HepG2 (cell line): Measurements from ENCODE around the gene TTC4. TPM values are rescaled to one million over a fixed set of nuclear protein-coding genes. Genes with fewer than 3 reads are reported as not detected.

ENCODE experiments used
- ATAC-seq: fragments of 200-7000 bp; cut with Tn5 transposase; 3 replicates; pipeline ENCODE4 v1.9.1; 2020; ENCODE audit warnings: mild to moderate bottlenecking, moderate library complexity
- BruUV-seq: library from RNA; stranded (reverse); fragments of 400-500 nt; replicated peaks from 2 replicates; lab custom pipeline; 2021; lab: Mats Ljungman, UMichigan
- CTCF ChIA-PET: fragments of 300-600 bp; formaldehyde crosslinking; extraction: SDS; loops from one replicate; lab custom pipeline; 2021; ENCODE audit warnings: low total read pairs, inconsistent platforms, low intra/inter-chr PET ratio; lab: Yijun Ruan, JAX
- POLR2A ChIA-PET: fragments of 350-600 bp; sonication (Branson Sonifier 250); formaldehyde crosslinking; loops from one replicate; lab custom pipeline; 2020; ENCODE audit warnings: antibody characterized with exemption, inconsistent platforms; lab: Yijun Ruan, JAX
- DNase-seq: peaks from one replicate; pipeline ENCODE4 v3.0.0-alpha.2; 2015; ENCODE audit warnings: low spot score
- FAIRE-seq: peaks from 3 replicates; lab custom pipeline; 2011; peaks lifted over from hg19 to GRCh38; lab: Jason Lieb, UNC
- H2AFZ ChIP-seq: one replicate; pipeline ENCODE4 v1.6.1; 2011; ENCODE audit warnings: low read length, inconsistent platforms
- H3K27ac ChIP-seq: fragments of 300-600 bp; 3 replicates; pipeline ENCODE4 v1.8.0; 2011; ENCODE audit warnings: mixed run types, mild to moderate bottlenecking, mixed read lengths, low read length, inconsistent platforms; ENCODE audit not compliant: insufficient read depth; ENCODE audit errors: extremely low read length
- H3K27me3 ChIP-seq, 2 experiments: fragments of 200-600 bp in 1 of 2; 2 replicates in 1 of 2; 3 replicates in 1 of 2; pipeline versions ENCODE4 v1.6.0 to v1.8.0; 2011; ENCODE audit warnings: low read length in 2 of 2, mild to moderate bottlenecking in 2 of 2, moderate library complexity in 2 of 2, inconsistent platforms in 1 of 2; ENCODE audit not compliant: insufficient read depth in 2 of 2, control insufficient read depth in 1 of 2
- H3K36me3 ChIP-seq, 2 experiments: fragments of 200-600 bp in 1 of 2; replicated peaks in 1 of 2; 2 replicates in 1 of 2; 3 replicates in 1 of 2; pipeline versions ENCODE4 v1.5.1 to v1.8.0; 2011; ENCODE audit warnings: low read length in 2 of 2, inconsistent platforms in 1 of 2; ENCODE audit not compliant: insufficient read depth in 2 of 2, control insufficient read depth in 1 of 2
- H3K4me1 ChIP-seq: 2 replicates; pipeline ENCODE4 v1.5.1; 2012; ENCODE audit warnings: low read length, inconsistent platforms; ENCODE audit not compliant: insufficient read depth
- H3K4me2 ChIP-seq: 2 replicates; pipeline ENCODE4 v1.6.0; 2011; ENCODE audit warnings: low read depth, low read length, inconsistent platforms
- H3K4me3 ChIP-seq, 3 experiments: fragments of 200-600 bp in 1 of 3; sonication (generic), shearing (Covaris generic) in 1 of 3; replicated peaks in 1 of 3; 2 replicates each; pipeline ENCODE4 v1.5.1; 2011 to 2016; ENCODE audit warnings: low read length in 3 of 3, inconsistent platforms in 2 of 3, low read depth in 2 of 3, mild to moderate bottlenecking in 2 of 3, control low read depth in 1 of 3, mixed read lengths in 1 of 3; ENCODE audit not compliant: insufficient read depth in 1 of 3
- H3K79me2 ChIP-seq: one replicate; pipeline ENCODE4 v1.6.1; 2011; ENCODE audit warnings: low read length, inconsistent platforms; ENCODE audit not compliant: insufficient read depth
- H3K9ac ChIP-seq: 2 replicates; pipeline ENCODE4 v1.6.0; 2011; ENCODE audit warnings: mild to moderate bottlenecking, low read depth, low read length, inconsistent platforms; ENCODE audit not compliant: insufficient read depth
- H3K9me3 ChIP-seq: 2 replicates; pipeline ENCODE4 v1.5.1; 2012; ENCODE audit warnings: mild to moderate bottlenecking, low read length
- H4K20me1 ChIP-seq: 2 replicates; pipeline ENCODE4 v1.6.0; 2011; ENCODE audit warnings: inconsistent platforms, mild to moderate bottlenecking, low read length, moderate library complexity; ENCODE audit not compliant: insufficient read depth
- JUND ChIP-seq: sonication (generic); formaldehyde crosslinking; IDR thresholded peaks from 2 replicates; pipeline ENCODE4 v1.8.0; 2022; ENCODE audit warnings: mild to moderate bottlenecking, missing genetic modification reagents
- MEIS2 ChIP-seq: sonication (generic); formaldehyde crosslinking; IDR thresholded peaks from 2 replicates; pipeline ENCODE4 v1.9.0; 2021; ENCODE audit warnings: mild to moderate bottlenecking, missing genetic modification reagents
- PHF5A ChIP-seq: IDR thresholded peaks from one replicate; pipeline ENCODE4 v1.6.1; 2018; ENCODE audit warnings: low read depth, missing genetic modification reagents; ENCODE audit not compliant: unreplicated experiment
- RAD51 ChIP-seq: fragments of 450-650 bp; IDR thresholded peaks from 2 replicates; pipeline ENCODE4 v1.6.1; 2016; ENCODE audit warnings: borderline replicate concordance
- SUZ12 ChIP-seq: fragments of 150-350 bp; IDR thresholded peaks from 2 replicates; pipeline ENCODE4 v1.6.1; 2014; ENCODE audit warnings: low read depth, low read length
- TCF12 ChIP-seq, 2 experiments: fragments of 450-650 bp in 1 of 2; sonication (generic) in 1 of 2; formaldehyde crosslinking in 1 of 2; IDR thresholded peaks; 2 replicates each; pipeline versions ENCODE4 v1.6.1 to v1.8.0; 2017 to 2022; ENCODE audit warnings: antibody characterized with exemption in 1 of 2, mild to moderate bottlenecking in 1 of 2, missing genetic modification reagents in 1 of 2, moderate library complexity in 1 of 2
- TEAD3 ChIP-seq: optimal IDR thresholded peaks from 2 replicates; pipeline ENCODE3; 2016; ENCODE audit warnings: borderline replicate concordance
- THYN1 ChIP-seq: sonication (generic); formaldehyde crosslinking; IDR thresholded peaks from 2 replicates; pipeline ENCODE4 v1.8.1; 2023; ENCODE audit warnings: low read depth, mild to moderate bottlenecking, moderate library complexity, missing genetic modification reagents, borderline replicate concordance
- ZNF256 ChIP-seq: sonication (generic); formaldehyde crosslinking; conservative IDR thresholded peaks from 2 replicates; pipeline ENCODE4 v1.4.0; 2020; ENCODE audit warnings: missing genetic modification reagents
- ZNF326 ChIP-seq: sonication (generic); formaldehyde crosslinking; IDR thresholded peaks from 2 replicates; pipeline ENCODE4 v1.4.0; 2020; ENCODE audit warnings: missing genetic modification reagents, borderline replicate concordance
- ZNF383 ChIP-seq: sonication (generic); formaldehyde crosslinking; IDR thresholded peaks from 2 replicates; pipeline ENCODE4 v1.4.0; 2020; ENCODE audit warnings: missing genetic modification reagents, mild to moderate bottlenecking, borderline replicate concordance
- ZNF598 ChIP-seq: sonication (generic); formaldehyde crosslinking; IDR thresholded peaks from 2 replicates; pipeline ENCODE4 v1.5.1; 2020; ENCODE audit warnings: mild to moderate bottlenecking, missing genetic modification reagents, borderline replicate concordance
- ZNF607 ChIP-seq: sonication (generic); formaldehyde crosslinking; IDR thresholded peaks from 2 replicates; pipeline ENCODE4 v1.5.1; 2020; ENCODE audit warnings: missing genetic modification reagents, mild to moderate bottlenecking, borderline replicate concordance
- ZNF737 ChIP-seq: sonication (generic); formaldehyde crosslinking; IDR thresholded peaks from 2 replicates; pipeline ENCODE4 v1.5.0; 2020; ENCODE audit warnings: missing genetic modification reagents, mild to moderate bottlenecking, borderline replicate concordance
- ZSCAN20 ChIP-seq: sonication (generic); formaldehyde crosslinking; IDR thresholded peaks from 2 replicates; pipeline ENCODE4 v1.4.0; 2020; ENCODE audit warnings: missing genetic modification reagents, mild to moderate bottlenecking, borderline replicate concordance
- WGBS: methylation state at CpG from one replicate; pipeline ENCODE4 v1.1.6; 2017; ENCODE audit warnings: low lambda C conversion rate; 5-methylcytosine and 5-hydroxymethylcytosine counted together
- in situ Hi-C: cut with HindIII; loops from 2 replicates; pipeline ENCODE4 v1.10.0; 2017; ENCODE audit warnings: low pct_unique_long_range_greater_than_20kb; ENCODE audit not compliant: extremely low pct_ligation_motif_present
- intact Hi-C: fragments of 100-400 bp; cut with micrococcal nuclease; formaldehyde crosslinking; loops from one replicate; pipeline ENCODE4 v1.10.0; 2022; ENCODE audit not compliant: unreplicated experiment
- polyA plus RNA-seq, 8 experiments: library from polyadenylated mRNA; depleted of rRNA in 3 of 8; stranded (reverse) in 7 of 8; unstranded in 1 of 8; fragments of >200 nt; fragmentation: Illumina TruSeq in 4 of 8; extraction: Trizol in 4 of 8; gene quantifications; 2 replicates each; pipeline versions ENCODE4 v1.2.1 to v1.2.3, GENCODE V29; 2011 to 2016; ENCODE audit warnings: low read depth in 4 of 8, missing spikeins in 1 of 8, mixed read lengths in 1 of 8; ENCODE audit not compliant: insufficient read depth in 1 of 8
- total RNA-seq, 5 experiments: library from RNA; depleted of rRNA; stranded (reverse); fragments of >200 nt; fragmentation: Illumina TruSeq; extraction: Trizol; gene quantifications; 2 replicates each; pipeline ENCODE4 v1.2.3, GENCODE V29; 2016; ENCODE audit warnings: low read depth in 1 of 5
- TF ChIP-seq, protein P1 (sequence below): sonication (generic); formaldehyde crosslinking; IDR thresholded peaks from 2 replicates; pipeline ENCODE4 v1.4.0; 2020; ENCODE audit warnings: missing genetic modification reagents
- TF ChIP-seq, protein P2 (sequence below): sonication (generic); formaldehyde crosslinking; IDR thresholded peaks from 2 replicates; pipeline ENCODE4 v1.4.0; 2020; ENCODE audit warnings: mild to moderate bottlenecking, missing genetic modification reagents, borderline replicate concordance

The TTC4 gene
- total and polyA plus RNA-seq, 2 of the 13 experiments (the other 11 are each of a cell fraction or from before 2014, with no cell fraction given) = 13.1 to 24.7 TPM

DNA sequence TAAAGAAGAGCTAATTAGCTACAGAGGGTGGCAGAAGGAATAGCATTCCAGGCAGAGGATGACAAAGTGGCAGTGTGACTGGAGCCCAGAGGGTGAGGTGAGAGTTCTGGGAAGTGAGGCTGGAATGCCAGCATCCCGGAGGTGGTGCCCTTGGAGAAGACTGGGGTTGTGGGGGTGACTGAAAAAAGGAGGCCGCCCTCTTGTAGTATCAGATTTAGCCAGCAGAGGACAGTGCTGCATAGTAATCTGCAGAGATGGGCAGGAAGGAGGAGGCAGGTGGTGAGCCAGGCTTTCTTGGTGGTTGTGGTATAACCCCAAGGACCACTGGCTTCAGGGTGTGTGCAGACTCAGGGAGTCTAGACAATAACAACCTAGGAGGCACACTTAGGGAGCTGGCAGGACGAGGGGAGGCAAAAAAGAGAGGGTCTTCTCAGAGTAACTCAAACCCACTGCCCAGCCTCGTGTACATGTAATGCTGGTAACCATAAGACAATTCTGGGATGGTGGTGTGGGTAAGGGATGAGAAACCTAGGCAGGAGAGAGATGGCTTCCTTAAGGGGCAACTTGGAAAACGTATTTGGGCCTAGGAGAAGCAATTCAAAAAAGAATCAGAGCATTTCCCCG is 43.6 kb upstream of the TTC4 start:
- Histone ChIP-seq H3K4me2 (no peak overlapping the region), H3K36me3 (no peaks in the 10 kb centered on the region), H3K4me1 (no peaks in the 10 kb centered on the region), H3K79me2 (no peaks in the 10 kb centered on the region), H3K27me3 (no peaks in the 10 kb centered on the region; a peak in 1 of 5 replicates), H3K9me3 (peaks cover 4% of the 10 kb centered on the region; the same call in 1 of the 2 replicates), H3K9ac (no peak overlapping the region), H2AFZ (no peak overlapping the region), H4K20me1 (no peaks in the 10 kb centered on the region), H3K4me3 (no peak overlapping the region), H3K27ac (no peak overlapping the region)
- intact Hi-C loops = loop anchor here (1.0 kb wide), 2 partner anchors 120 to 138 kb away; no protein-coding TSS in a partner anchor
- ATAC-seq (peak; percentile 90), FAIRE-seq (peak; percentile 8), DNase-seq (peak; percentile 44)
- in situ Hi-C loops = loop anchor here (5.0 kb wide), 1 partner anchor 140 kb away; no protein-coding TSS in a partner anchor
- ChIA-PET POLR2A (no interaction called here), CTCF (interaction anchor here (0.6 to 2.4 kb wide), 4 partner anchors 120 to 279 kb away, joined by 3 to 14 read pairs (median 9); no protein-coding TSS in a partner anchor)
- 31% methylated on average over 6 of the region's 6 CpGs for WGBS
- BruUV-seq = no TSS peak
- TF ChIP-seq ZNF383 = no peak
- no peak for TF ChIP-seq ZNF326 (CRISPR knock-in tag)
- peak; percentile 45 for TF ChIP-seq TEAD3
- no peak for TF ChIP-seq ZNF256 (CRISPR knock-in tag)
- TF ChIP-seq ZNF598 (CRISPR knock-in tag) = no peak
- no peak for TF ChIP-seq ZNF607
- TF ChIP-seq, protein P1, sequence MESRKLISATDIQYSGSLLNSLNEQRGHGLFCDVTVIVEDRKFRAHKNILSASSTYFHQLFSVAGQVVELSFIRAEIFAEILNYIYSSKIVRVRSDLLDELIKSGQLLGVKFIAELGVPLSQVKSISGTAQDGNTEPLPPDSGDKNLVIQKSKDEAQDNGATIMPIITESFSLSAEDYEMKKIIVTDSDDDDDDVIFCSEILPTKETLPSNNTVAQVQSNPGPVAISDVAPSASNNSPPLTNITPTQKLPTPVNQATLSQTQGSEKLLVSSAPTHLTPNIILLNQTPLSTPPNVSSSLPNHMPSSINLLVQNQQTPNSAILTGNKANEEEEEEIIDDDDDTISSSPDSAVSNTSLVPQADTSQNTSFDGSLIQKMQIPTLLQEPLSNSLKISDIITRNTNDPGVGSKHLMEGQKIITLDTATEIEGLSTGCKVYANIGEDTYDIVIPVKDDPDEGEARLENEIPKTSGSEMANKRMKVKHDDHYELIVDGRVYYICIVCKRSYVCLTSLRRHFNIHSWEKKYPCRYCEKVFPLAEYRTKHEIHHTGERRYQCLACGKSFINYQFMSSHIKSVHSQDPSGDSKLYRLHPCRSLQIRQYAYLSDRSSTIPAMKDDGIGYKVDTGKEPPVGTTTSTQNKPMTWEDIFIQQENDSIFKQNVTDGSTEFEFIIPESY (CRISPR knock-in tag) = no peak
- TF ChIP-seq ZSCAN20 = no peak
- no peak for TF ChIP-seq THYN1
- TF ChIP-seq TCF12 (IDR thresholded peaks at IDR 0.05) = no peak
- no peak for TF ChIP-seq TCF12 (CRISPR knock-in tag; IDR thresholded peaks at IDR 0.05)
- TF ChIP-seq JUND (CRISPR knock-in tag) = no peak
- TF ChIP-seq SUZ12 = 0 out of 2 replicates have a peak, but pooled peaks have one; percentile 12
- TF ChIP-seq, protein P2, sequence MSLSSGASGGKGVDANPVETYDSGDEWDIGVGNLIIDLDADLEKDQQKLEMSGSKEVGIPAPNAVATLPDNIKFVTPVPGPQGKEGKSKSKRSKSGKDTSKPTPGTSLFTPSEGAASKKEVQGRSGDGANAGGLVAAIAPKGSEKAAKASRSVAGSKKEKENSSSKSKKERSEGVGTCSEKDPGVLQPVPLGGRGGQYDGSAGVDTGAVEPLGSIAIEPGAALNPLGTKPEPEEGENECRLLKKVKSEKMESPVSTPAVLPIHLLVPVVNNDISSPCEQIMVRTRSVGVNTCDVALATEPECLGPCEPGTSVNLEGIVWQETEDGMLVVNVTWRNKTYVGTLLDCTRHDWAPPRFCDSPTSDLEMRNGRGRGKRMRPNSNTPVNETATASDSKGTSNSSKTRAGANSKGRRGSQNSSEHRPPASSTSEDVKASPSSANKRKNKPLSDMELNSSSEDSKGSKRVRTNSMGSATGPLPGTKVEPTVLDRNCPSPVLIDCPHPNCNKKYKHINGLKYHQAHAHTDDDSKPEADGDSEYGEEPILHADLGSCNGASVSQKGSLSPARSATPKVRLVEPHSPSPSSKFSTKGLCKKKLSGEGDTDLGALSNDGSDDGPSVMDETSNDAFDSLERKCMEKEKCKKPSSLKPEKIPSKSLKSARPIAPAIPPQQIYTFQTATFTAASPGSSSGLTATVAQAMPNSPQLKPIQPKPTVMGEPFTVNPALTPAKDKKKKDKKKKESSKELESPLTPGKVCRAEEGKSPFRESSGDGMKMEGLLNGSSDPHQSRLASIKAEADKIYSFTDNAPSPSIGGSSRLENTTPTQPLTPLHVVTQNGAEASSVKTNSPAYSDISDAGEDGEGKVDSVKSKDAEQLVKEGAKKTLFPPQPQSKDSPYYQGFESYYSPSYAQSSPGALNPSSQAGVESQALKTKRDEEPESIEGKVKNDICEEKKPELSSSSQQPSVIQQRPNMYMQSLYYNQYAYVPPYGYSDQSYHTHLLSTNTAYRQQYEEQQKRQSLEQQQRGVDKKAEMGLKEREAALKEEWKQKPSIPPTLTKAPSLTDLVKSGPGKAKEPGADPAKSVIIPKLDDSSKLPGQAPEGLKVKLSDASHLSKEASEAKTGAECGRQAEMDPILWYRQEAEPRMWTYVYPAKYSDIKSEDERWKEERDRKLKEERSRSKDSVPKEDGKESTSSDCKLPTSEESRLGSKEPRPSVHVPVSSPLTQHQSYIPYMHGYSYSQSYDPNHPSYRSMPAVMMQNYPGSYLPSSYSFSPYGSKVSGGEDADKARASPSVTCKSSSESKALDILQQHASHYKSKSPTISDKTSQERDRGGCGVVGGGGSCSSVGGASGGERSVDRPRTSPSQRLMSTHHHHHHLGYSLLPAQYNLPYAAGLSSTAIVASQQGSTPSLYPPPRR (CRISPR knock-in tag) = no peak
- no peak for TF ChIP-seq ZNF737 (CRISPR knock-in tag)
- no peak for TF ChIP-seq MEIS2 (CRISPR knock-in tag)
- TF ChIP-seq PHF5A = no peak
- no peak for TF ChIP-seq RAD51
